Measurements from ENCODE around the gene OR5K3.

- TF ChIP-seq EZH2 (IDR thresholded peaks at IDR 0.05; ENCODE audit: borderline replicate concordance, low read length): no peak
- no peak for TF ChIP-seq CTCF (IDR thresholded peaks at IDR 0.05; ENCODE audit: low read length)
Observed at GRCh38 chr3:98398513-98398912, 8.0 kb downstream of the OR5K3 start.

Measured in OCI-LY1 (cell line).